OCI-LY3 (cell line): ENCODE measurements around the gene RELT.

Experiments used
- CTCF ChIP-seq: fragments of 200-600, 300-600 bp; sonication (generic); IDR thresholded peaks from 2 replicates; pipeline ENCODE4 v1.5.1; 2014; ENCODE audit warnings: antibody characterized with exemption, low read length, low read depth
- EZH2phosphoT487 ChIP-seq: fragments of 200-600 bp; shearing (Covaris generic); IDR thresholded peaks from 2 replicates; pipeline ENCODE4 v1.6.1; 2018; ENCODE audit warnings: antibody characterized with exemption, mixed run types, low read depth

- TF ChIP-seq CTCF: no peak
- no peak for TF ChIP-seq EZH2phosphoT487
These were observed 52.5 kb downstream of the RELT start for GRCh38 chr11:73428699-73429098.
